ENCODE measurements around the gene XPA.

The XPA gene

GRCh38 chr9:97673922-97674321 lies 23.2 kb downstream of the XPA start:
- TF ChIP-seq CTCF (IDR thresholded peaks at IDR 0.05; ENCODE audit: low read depth, low read length, missing control alignments), result no peak
- H3K4me3 ChIP-seq (ENCODE audit: low read depth, low read length), result no peak overlapping the region
- in situ Hi-C loops (cut with HindIII; ENCODE audit: low sequenced_read_pairs), result no loop called here
- no peak for DNase-seq (ENCODE audit: low read depth)

- no peak overlapping the region for H3K4me3 ChIP-seq (ENCODE audit: low read depth, low read length)
- in situ Hi-C loops (cut with HindIII; ENCODE audit: low sequenced_read_pairs), result no loop called here
- no peak for TF ChIP-seq CTCF (IDR thresholded peaks at IDR 0.05; ENCODE audit: low read depth, low read length, missing control alignments)
- DNase-seq (ENCODE audit: low read depth), result no peak
Observed at GRCh38 chr9:97672403-97672802, 24.7 kb downstream of the XPA start.

- DNase-seq (ENCODE audit: low read depth), result no peak
- in situ Hi-C loops (cut with HindIII; ENCODE audit: low sequenced_read_pairs), result no loop called here
- no peak for TF ChIP-seq CTCF (IDR thresholded peaks at IDR 0.05; ENCODE audit: low read depth, low read length, missing control alignments)
- H3K4me3 ChIP-seq (ENCODE audit: low read depth, low read length), result no peak overlapping the region
Observed at GRCh38 chr9:97670586-97670985, 26.6 kb downstream of the XPA start.

GRCh38 chr9:97668485-97668884 lies 28.7 kb downstream of the XPA start:
- TF ChIP-seq CTCF (IDR thresholded peaks at IDR 0.05; ENCODE audit: low read depth, low read length, missing control alignments), result no peak
- no peak overlapping the region for H3K4me3 ChIP-seq (ENCODE audit: low read depth, low read length)
- in situ Hi-C loops (cut with HindIII; ENCODE audit: low sequenced_read_pairs), result no loop called here
- no peak for DNase-seq (ENCODE audit: low read depth)

GRCh38 chr9:97666907-97667686 lies 30.0 kb downstream of the XPA start:
- TF ChIP-seq CTCF (IDR thresholded peaks at IDR 0.05; ENCODE audit: low read depth, low read length, missing control alignments), result no peak
- no peak overlapping the region for H3K4me3 ChIP-seq (ENCODE audit: low read depth, low read length)
- DNase-seq (ENCODE audit: low read depth), result no peak
- in situ Hi-C loops (cut with HindIII; ENCODE audit: low sequenced_read_pairs), result no loop called here

GRCh38 chr9:97665742-97666141 lies 31.4 kb downstream of the XPA start:
- TF ChIP-seq CTCF (IDR thresholded peaks at IDR 0.05; ENCODE audit: low read depth, low read length, missing control alignments), result no peak
- in situ Hi-C loops (cut with HindIII; ENCODE audit: low sequenced_read_pairs), result no loop called here
- no peak for DNase-seq (ENCODE audit: low read depth)
- H3K4me3 ChIP-seq (ENCODE audit: low read depth, low read length), result no peak overlapping the region

Measured in astrocyte of the cerebellum (primary cell).